ENCODE measurements around the gene ACSS3.

The ACSS3 gene

DNA sequence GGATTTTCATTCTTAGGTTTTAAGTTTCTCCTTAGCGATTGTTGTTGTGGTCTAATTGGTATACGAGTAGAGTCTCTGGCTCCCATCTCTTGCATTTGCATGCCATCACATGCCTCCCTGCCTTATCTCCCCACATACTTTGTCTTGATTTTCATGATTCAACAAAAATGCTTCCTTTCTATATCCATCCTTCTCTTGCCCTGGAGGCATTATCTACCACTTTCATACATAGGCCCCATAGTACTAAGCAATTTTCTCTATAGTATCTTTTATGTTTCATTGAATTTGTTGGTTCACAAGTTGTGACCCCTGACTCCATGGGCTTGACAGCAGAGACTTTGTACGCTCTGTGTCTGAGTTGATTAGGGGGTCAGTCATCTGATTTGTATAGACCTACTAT lies 226.1 kb downstream of the ACSS3 start:
- DNase-seq: no peak

Data from right hindlimb (tissue), 1 donor.